Activated naive CD4-positive, alpha-beta T cell treated with anti-CD3 and anti-CD28 coated beads, Interleukin-2, amount 50 U/mL, for 16 hours (primary cell): Measurements from ENCODE around the gene COL24A1.

Experiments used
- DNase-seq: peaks from one replicate; pipeline ENCODE4 v3.0.0-alpha.2; 2020

The COL24A1 gene

DNA sequence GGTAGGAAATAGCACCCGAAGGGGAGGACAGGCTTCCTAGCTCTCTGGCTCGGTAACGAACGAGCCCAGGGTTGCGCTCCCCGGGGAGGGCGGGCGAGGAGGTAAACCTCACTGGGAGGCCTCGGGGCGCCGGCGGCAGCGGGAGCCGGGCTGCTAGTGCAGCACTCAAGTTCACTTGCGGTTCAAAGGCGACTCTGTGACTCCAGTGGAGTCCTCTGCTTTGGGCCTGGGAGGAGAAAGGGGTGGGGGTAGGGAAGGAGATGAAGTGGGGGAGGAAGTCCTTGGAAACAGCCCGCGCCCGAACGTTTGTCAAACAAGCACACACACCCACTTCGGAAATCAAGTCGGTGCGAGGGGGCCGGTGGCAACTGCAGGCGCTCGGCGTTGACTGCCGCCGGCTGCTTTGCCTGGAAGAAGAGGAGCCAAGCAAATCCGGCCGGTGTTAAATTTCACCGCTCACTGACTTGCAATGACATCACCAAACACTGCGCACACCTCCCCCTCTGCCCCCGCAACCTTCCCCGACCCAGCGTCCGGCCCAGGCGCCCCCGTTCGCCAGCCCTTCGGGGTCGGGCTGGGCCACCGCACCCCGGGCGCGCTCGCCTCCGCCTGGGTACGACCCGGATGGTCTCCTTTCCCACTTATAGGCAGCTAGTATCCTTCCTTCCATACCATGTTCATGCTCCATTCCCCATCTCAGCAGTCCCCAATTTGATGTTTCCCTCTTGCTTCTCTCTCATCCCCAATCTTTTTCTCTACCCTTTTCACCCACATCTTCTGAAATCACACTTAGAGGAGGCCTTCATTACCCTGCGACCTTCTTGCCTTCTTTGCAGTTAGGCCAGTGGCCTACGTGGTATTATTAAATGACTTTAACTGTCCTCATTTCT is at the start of gene COL24A1:
TSS of gene COL24A1 (minus strand) at position 207 of the 890 bp plus-strand sequence. CDS start 376 bp downstream, outside the sequence.
- DNase-seq = no peak

- DNase-seq = no peak
These were observed 49.2 kb upstream of the COL24A1 start for GRCh38 chr1:86205741-86206140.

DNA sequence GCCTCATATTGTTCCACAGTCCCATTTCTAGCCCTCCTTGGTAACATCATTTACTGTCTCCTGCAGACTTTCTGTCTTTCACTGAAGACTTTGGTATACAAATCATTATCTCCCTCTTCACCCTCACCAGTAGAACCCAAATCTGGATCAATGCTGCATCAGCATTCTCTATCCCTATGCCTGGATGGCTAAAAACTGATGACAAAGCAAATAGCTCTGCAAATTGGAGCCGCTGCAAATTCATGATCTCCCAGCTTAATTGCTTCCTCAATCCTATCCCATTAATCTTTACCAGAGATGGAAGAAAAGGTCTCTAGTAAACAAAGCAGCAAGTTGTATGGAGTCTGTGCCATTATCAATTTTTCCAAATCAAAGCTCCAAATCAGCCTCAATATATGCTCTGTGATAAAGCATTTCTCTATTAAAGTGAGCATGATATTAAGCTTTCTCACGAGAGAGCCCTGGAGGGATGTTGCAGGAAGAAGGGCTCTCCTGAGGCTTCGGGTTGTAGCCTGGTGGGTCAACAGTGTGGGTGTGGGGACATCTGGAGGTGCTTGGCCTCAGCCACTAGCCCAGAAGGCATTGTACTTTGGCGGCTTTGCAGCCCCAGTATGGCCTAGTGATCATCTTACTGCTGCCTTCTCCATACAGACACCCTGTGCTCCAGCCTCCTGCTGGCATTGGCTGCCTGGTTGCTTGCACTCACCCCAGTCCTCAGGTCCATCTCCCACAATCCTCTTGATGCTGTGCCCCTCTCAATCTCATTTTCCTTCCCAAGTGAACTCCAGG is 46.2 kb upstream of the COL24A1 start:
- DNase-seq = no peak

GRCh38 chr1:86201311-86201710 is 44.7 kb upstream of the COL24A1 start:
- DNase-seq = no peak

GRCh38 chr1:86200901-86201300 is 44.3 kb upstream of the COL24A1 start:
- DNase-seq = no peak

DNA sequence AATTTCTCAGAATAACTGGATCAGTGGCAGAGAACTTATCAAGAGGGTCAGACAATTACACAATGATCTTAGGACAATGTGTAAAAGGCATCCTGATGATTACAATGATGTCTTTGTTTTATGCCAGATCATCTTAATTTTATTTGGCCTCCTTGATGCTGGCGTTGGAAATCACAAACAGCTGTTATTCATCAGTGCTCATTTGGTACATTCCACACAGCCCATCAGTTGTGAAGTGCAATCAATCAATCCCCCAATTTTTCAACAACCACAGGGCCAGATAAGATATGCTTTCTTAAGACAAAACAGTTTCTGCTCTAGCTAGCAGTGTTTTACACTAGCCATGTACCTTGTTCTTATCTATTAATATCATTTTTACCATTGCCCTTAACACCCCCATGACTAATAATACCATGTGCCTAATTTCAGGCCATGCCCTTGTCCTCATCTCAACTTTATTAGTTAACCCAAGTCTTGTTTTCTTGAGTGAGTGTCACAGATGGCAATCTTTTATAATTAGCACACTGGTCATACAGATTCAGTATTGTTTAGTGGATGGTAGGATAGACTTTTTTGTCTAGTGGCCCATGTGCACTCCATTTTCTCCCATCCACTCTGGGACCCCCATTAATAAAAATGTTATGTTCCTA is 40.8 kb upstream of the COL24A1 start:
- DNase-seq = no peak

DNA sequence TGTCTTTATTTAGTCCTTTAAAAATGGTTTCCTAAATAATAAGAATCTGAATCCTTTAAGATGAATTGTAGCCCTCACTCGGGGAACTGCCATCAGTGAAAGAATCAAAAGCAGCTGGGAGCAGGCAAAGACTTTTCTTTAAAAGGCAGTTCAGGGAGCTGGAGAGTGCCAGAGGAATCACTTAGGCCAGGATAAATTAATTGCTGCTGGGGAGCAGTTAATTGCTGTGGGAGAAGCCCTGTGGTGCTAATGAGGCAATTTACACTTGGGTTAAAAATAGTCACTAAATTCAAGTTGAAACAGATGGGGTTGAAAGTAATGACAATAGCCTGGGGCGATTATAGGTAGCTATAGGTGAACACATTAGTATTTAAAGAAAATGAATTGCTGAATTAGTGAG is 38.7 kb upstream of the COL24A1 start:
- DNase-seq = no peak

- no peak for DNase-seq
These were observed 38.0 kb upstream of the COL24A1 start for GRCh38 chr1:86194491-86195034.

GRCh38 chr1:86192417-86192816 is 35.8 kb upstream of the COL24A1 start:
- DNase-seq = no peak

DNA sequence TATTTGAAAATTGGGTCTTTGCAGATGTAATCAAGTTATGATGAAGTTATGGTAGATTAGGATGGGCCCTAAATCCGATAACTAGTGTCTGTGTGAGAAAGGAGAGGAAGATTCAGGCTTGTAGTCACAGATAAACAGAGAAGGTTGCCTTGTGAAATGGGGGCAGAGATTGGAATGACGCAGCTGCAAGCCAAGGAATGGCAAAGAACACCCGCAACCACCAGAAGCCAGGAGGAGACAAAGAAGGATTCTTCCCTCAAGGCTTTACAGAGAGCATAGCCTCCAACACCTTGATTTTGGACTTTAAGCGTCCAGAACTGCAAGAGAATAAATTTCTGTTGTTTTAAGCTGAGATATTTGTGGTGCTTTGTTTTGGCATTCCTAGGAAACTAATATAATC is 35.4 kb upstream of the COL24A1 start:
- DNase-seq = no peak

DNA sequence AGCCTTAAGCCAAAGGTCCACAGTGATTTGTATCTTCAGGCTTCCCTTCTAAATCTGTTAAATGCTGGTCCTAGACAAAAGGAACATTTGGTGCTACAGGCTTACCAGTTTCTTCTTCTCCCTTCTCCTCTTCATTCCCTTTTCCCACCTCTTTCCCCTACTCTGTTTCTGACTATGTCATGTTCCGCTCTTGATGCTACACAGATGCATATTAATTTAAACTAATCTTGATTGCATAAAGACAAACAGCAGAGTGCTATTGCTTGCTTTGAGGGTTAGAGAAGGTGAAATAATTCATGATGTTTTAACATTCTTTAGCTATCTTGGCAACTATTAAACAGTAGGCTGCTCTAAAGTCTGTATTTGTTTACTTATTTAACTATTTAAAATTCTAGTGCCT is 34.3 kb upstream of the COL24A1 start:
- no peak for DNase-seq

GRCh38 chr1:86184426-86184825 is 27.9 kb upstream of the COL24A1 start:
- no peak for DNase-seq

DNA sequence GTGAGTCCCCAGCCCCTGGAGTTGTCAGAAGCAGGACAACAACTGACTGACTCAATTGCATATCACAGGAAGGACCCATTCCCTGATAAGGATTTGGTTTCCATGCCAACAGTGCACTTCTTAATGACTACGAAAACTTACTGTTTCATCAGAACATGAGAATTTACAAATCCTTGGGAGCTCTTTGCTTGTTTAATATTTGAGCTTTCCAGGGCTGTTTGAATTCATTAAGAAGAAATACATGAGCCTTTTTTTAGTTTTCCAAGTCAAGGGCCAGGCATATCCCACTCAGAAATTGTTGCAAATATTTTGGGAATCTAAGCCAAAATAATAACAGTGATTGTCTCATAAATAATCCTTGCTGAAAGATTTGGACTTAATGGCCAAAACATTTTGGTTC is 27.2 kb upstream of the COL24A1 start:
- DNase-seq = no peak

DNA sequence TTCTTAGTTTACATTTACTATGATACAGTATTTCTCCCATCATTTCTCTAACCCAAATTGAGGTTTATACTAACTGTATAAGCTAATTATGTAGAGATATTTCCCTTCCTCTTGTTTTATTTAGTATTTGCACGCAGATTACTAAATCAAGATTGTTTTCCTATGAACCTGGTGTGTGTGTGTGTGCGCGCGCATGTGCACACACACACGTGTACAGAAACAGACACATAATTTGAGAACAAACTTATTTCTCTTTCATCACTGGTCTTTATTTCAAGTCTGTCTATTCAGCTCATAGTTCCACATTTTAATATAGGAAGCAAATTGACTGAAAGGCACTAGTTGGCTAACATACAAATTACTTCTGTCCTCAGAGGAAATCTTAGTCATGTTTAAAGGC is 19.7 kb upstream of the COL24A1 start:
- no peak for DNase-seq

GRCh38 chr1:86175756-86176155 is 19.2 kb upstream of the COL24A1 start:
- no peak for DNase-seq

DNA sequence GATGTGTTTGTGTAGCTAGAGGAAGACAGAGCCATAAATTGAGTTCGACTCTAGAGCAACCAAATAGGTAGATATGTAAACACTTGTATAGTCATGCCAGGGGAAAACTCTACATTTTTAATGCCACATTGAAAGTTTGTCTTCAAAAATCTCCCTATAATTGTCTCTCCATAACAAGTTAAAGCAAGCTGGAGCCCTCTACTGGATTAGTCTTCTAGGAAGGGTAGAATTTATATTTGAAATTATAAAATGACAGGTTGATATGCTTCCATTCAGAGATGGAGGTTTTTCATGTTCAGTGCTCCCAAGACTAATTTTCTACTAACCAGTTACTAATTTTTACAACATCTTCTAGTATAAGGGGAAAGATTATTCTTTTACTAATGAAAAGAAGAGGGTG is 13.1 kb upstream of the COL24A1 start:
- no peak for DNase-seq

DNA sequence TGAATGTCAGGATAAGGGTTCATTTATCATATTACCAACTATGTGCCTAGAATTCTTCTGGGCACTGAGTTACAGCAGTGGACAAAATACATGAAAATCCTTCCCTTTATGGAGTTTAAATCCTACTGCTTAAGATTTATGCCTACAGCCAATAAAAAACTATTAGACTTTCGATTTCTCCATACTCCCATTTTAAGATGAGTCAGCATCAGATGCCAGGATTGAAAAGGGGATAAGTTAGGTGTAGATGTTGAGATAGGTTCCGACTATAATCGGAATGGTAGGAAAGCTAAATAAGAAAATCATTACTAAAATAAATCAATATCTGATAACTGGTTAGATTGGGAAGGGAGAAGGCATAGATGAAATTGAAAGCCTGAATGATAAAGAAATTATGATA is 3.2 kb upstream of the COL24A1 start:
- no peak for DNase-seq

DNA sequence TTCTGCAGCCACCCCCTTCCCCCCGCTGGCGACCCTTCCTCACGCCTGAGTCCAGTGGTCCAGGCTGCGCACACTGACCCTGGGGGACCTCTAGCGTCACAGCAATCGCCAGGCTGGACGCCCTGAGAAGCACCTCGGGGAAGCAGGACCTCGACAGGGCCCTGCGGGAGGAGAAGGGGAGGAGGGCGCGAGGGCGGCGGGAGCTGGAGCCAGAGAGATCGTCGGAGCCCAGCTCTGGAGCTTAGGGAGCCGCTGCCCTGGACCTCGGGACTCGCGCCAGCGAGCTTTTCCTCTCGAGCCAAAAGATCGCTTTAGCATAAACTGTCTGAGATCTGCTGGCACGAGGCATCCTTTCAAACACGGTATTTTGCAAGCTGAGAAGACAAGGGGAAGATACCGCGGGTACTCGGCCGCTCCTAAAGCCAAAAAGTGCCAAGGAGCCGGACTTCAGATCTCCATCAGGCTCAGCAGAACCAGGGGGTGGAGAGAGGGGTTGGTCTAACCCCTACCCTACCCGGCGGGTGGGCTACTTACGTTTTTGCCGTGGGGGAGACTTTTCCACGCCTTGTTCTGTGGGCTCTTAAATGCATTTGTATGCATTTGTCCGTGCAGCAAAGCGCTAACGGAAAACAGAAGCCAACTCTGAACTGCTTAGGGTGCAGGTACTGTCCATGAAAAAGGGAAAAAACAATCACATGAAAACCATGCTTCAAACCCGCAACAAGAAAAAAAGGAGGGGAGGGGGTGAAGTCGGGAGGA is 586 bp downstream of the COL24A1 start:
- no peak for DNase-seq

- no peak for DNase-seq
These were observed 1.3 kb downstream of the COL24A1 start for GRCh38 chr1:86155051-86155806.

DNA sequence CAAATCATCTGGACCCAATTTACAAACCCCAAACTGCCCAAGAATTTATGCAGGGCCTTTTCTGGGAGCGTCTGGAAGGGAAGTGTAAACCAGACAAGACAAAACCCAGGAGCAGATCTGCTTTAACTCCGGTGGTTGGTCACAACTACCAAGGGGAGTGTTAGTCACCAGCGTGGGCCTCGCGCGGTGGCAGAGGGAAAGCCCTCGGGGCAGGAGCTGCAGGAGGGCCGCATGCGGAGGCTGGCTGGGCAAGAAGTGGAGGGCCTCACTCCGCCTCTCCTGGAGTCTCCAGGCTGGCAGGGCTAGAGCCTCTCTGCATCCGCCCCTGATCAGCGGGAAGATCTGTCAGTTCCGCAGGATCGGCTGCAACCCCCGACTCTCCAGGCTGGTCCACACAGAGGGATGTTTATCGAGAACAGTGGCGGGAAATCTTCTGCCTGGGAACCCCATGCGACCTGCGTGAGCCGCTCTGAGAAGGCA is 2.0 kb downstream of the COL24A1 start:
- DNase-seq = no peak

GRCh38 chr1:86153836-86154235 is 2.7 kb downstream of the COL24A1 start:
- no peak for DNase-seq

DNA sequence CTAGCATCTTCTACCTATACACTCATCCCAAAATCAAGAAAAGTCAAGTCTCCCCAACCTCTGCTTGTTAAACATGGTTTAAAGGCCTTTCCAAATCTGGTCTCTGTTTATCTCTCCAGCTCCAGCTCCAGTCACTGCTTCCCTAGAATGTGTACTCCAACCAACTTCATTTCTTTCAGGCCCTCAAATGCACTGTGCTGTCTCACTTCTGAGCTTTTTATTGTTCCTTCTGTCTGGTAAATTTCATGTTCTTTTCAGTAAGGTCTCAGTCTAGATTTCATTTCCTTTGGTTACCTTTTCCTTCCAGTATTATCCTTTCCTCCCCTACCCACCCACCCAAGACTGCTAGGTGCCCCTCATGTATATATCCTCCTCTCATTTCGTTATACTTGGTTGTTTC is 3.7 kb downstream of the COL24A1 start:
- no peak for DNase-seq
